Measurements from ENCODE around the gene ADAMTSL5.

ADAMTSL5 gene

DNA sequence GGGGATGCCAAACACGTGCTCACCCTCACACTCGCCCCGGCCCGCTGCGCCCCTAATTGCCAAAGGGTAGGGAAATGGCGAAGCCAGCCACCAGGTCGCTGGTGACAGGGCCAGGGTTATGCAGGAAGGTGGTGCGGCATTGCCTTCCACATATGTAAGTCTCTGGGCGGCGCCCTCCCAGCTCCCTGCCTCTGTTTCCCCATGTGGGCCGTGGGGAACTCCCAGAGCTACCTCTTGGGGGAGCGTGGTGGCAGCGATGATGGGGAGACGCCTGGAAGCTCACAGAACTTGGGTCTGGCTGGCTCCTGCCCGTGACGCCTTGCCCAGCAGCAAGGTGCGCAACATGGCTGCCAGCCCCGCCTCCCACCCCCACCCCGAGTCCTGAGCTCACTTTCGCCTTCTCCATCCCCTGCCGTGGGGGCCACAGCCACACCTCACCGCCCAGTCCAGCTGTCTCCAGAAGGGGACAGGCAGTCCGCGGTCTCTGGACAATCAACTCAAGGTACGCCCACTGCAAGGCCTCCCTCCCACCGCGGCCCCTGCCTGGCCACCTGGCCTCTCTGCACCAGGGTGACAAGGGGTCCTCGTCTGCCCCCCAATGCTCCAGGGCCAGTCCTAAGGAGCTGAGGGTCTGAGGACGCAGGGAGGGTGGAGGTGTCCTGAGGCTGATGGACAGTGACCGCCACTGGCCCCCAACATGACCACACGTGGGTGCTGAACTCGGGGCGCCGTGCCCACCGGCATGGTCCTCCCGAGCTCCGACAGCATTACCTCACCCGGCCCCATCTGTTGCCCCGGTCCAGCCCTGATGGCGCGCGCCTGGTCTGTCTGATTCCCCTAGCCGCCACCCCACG is 40.4 kb downstream of the ADAMTSL5 start:
- DNase-seq, result no peak
- Histone ChIP-seq H3K36me3 (peaks cover 0 to 30% (median 30%) of the 10 kb centered on the region in 3 donors), H3K9me3 (no peaks in the 10 kb centered on the region), H3K4me1 (peaks cover 10 to 62% (median 55%) of the 10 kb centered on the region in 4 donors), H3K4me3 (no peak overlapping the region), H3K27ac (no peak overlapping the region), H3K27me3 (peaks cover 24 to 98% of the 10 kb centered on the region in 2 donors)
- intact Hi-C loops (cut with DNase I; ENCODE audit: low total_unique reads), result no loop called here
- TF ChIP-seq, protein P1, sequence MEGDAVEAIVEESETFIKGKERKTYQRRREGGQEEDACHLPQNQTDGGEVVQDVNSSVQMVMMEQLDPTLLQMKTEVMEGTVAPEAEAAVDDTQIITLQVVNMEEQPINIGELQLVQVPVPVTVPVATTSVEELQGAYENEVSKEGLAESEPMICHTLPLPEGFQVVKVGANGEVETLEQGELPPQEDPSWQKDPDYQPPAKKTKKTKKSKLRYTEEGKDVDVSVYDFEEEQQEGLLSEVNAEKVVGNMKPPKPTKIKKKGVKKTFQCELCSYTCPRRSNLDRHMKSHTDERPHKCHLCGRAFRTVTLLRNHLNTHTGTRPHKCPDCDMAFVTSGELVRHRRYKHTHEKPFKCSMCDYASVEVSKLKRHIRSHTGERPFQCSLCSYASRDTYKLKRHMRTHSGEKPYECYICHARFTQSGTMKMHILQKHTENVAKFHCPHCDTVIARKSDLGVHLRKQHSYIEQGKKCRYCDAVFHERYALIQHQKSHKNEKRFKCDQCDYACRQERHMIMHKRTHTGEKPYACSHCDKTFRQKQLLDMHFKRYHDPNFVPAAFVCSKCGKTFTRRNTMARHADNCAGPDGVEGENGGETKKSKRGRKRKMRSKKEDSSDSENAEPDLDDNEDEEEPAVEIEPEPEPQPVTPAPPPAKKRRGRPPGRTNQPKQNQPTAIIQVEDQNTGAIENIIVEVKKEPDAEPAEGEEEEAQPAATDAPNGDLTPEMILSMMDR (IDR thresholded peaks at IDR 0.05), result no peak

DNA sequence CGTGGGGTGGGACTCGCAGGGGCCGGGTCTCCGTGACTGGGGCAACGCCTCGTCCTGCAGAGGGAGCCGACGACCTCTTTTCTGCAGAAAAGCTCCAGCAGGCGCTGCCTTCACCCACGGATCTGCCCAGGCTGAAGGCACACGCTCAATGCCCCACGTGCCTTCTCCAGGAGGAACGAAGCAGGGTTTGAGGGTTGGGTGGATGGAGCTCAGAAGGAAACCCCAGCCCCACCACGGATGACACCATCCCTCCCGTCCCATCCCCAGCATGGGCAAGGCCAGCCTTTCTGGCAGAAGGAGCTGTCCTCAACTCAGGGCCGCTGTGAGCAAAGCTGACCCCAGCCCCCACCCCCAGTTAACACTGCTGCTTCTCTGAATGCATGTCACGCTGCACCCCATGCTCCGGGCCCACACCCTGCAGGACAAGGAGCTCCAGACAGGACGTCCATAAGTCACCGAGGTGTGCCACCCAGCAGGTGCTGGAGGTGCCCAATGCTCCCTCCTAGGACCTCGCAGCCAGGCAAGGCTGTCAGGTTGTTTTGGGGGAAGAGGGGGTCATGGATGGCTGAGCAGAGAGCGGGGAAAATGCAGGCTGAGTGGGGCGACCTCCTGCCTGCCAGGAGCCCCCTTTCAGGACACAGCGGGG is 41.2 kb downstream of the ADAMTSL5 start:
- DNase-seq, result no peak
- Histone ChIP-seq H3K4me3 (no peak overlapping the region), H3K36me3 (peaks cover 0 to 29% (median 24%) of the 10 kb centered on the region in 3 donors), H3K27me3 (peaks cover 24 to 100% of the 10 kb centered on the region in 2 donors), H3K9me3 (no peaks in the 10 kb centered on the region), H3K27ac (no peak overlapping the region), H3K4me1 (peaks cover 10 to 67% (median 61%) of the 10 kb centered on the region in 4 donors)
- intact Hi-C loops (cut with DNase I; ENCODE audit: low total_unique reads), result no loop called here
- TF ChIP-seq, protein P1 (IDR thresholded peaks at IDR 0.05), result no peak

DNA sequence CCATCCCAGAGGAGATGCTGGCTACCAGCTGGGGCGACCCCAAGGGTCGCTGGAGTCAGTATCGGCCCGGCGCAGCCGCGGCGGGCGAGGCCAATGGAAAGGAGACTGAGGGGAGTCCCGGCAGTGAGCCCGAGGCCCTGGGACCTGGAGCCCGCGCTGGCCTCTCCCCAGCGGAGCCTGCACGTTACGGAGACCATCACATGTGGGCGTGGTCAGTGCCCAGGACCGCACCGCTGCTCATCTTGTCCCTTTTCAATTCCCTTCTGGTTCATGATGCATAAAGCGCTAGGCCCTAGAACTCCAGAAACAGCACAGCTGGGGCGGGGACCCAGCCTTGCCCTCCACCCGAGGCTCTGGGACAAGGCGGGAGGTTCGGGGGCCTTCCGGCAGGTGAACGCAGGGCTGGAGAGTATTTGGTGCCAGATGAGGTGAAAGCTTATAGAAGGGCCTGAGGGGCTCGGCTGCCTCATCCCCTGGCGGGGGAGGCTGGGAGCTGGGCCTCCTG is 41.8 kb downstream of the ADAMTSL5 start:
- Histone ChIP-seq H3K9me3 (no peaks in the 10 kb centered on the region), H3K27me3 (peaks cover 24 to 100% of the 10 kb centered on the region in 2 donors), H3K4me1 (peaks cover 10 to 72% (median 66%) of the 10 kb centered on the region in 4 donors), H3K27ac (no peak overlapping the region), H3K4me3 (peak overlapping the region; percentile 20 to 32), H3K36me3 (peaks cover 0 to 25% (median 18%) of the 10 kb centered on the region in 3 donors)
- intact Hi-C loops (cut with DNase I; ENCODE audit: low total_unique reads), result no loop called here
- DNase-seq, result no peak
- TF ChIP-seq, protein P1 (IDR thresholded peaks at IDR 0.05), result no peak

DNA sequence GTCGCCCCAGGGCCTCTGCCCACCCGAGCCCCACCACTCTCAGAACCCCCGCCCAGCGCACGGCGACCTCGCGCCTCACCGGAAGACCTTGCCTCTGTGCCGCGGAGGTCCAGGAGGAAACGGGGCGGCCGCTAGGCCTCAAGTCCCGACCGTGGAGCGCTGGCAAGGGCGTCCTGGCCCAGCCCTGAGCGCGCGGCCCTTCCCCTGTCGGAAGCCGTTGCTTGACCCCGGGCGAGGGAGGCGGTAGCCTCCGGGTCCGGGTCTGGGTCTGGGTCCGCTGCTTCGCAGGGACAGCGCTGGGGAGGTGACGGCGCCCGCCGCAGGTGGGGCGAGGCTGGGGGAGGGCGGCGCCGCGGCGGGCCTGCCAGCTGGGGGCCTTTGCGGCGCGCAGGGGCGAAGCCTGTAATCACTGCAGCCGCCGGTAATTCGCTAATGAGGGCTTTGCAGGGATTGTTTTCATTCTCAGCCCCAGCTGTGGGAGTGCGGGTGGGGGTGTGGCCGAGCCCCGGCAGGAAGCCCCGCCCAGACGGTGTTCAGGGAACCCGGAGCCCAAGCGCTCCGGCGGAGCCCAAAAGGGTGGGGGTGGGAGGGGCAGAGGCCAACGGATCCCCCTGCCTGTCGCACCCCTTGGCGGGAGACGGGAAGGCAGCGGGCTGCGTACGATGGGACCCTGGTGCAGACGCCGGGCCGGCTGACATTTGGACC is 42.4 kb downstream of the ADAMTSL5 start:
- Histone ChIP-seq H3K36me3 (peaks cover 0 to 19% (median 13%) of the 10 kb centered on the region in 3 donors), H3K27me3 (peaks cover 24 to 100% of the 10 kb centered on the region in 2 donors), H3K9me3 (no peaks in the 10 kb centered on the region), H3K4me3 (peak overlapping the region; percentile 20 to 32), H3K4me1 (peaks cover 10 to 78% (median 69%) of the 10 kb centered on the region in 4 donors), H3K27ac (no peak overlapping the region)
- TF ChIP-seq, protein P1 (IDR thresholded peaks at IDR 0.05), result no peak
- intact Hi-C loops (cut with DNase I; ENCODE audit: low total_unique reads), result no loop called here
- DNase-seq, result no peak

DNA sequence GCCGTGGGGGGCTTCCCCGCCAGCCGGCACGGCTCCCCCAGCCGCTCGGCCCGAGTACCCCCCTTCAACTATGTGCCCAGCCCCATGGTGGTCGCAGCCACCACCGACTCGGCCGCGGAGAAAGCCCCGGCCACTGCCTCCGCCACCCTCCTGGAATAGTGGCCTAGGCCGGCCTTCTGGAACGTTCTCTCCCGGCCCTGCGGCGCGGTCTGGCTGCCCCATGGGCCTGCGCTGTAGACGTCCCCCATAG is 42.8 kb downstream of the ADAMTSL5 start:
- Histone ChIP-seq H3K9me3 (no peaks in the 10 kb centered on the region), H3K27ac (no peak overlapping the region), H3K27me3 (peaks cover 24 to 100% of the 10 kb centered on the region in 2 donors), H3K4me1 (peaks cover 10 to 79% (median 72%) of the 10 kb centered on the region in 4 donors), H3K36me3 (peaks cover 0 to 14% (median 9%) of the 10 kb centered on the region in 3 donors), H3K4me3 (peak overlapping the region; percentile 20 to 32)
- no peak for DNase-seq
- intact Hi-C loops (cut with DNase I; ENCODE audit: low total_unique reads), result no loop called here
- TF ChIP-seq, protein P1 (IDR thresholded peaks at IDR 0.05), result no peak
